ENCODE results near the gene LRRC49.
"Not testable (repeated sequence)": the region's sequence is repeated elsewhere in the genome, so short reads cannot be mapped to it uniquely, and the experiment has no call there.

LRRC49 gene

GRCh38 chr15:70933411-70933810 is 40.8 kb downstream of the LRRC49 start:
- TF ChIP-seq CTCF (IDR thresholded peaks at IDR 0.05): no peak
- H3K27ac Mint-ChIP-seq: no peak overlapping the region
- no peak overlapping the region for H3K4me3 Mint-ChIP-seq
- DNase-seq: no peak
- no peaks in the 10 kb centered on the region for H3K27me3 Mint-ChIP-seq (ENCODE audit: low read depth, poor library complexity)
- peaks cover 5% of the 10 kb centered on the region for H3K9me3 Mint-ChIP-seq
- H3K36me3 Mint-ChIP-seq (ENCODE audit: low read depth): peaks cover 20% of the 10 kb centered on the region
- H3K4me1 Mint-ChIP-seq: no peaks in the 10 kb centered on the region

DNA sequence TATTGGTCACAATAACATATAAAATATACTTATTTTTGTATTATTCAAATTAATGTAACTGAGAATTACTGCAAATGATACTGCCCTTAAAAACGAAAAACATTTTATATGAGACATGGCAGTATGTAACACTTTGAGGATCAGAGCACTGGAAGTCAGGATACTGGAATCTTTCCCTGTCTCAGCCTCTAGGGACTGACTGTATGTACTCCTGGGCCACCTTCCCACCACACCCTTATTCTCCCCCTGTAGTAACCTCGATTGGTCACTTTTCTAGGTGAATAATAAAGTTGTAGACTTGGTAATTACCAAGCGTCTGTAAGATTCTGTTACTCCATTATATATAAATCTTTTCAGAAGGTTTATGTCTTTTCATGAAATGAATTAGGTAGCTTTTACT is 43.0 kb downstream of the LRRC49 start:
- no peak for TF ChIP-seq CTCF (IDR thresholded peaks at IDR 0.05)
- no peak overlapping the region for H3K4me3 Mint-ChIP-seq
- H3K9me3 Mint-ChIP-seq: no peaks in the 10 kb centered on the region
- H3K27me3 Mint-ChIP-seq (ENCODE audit: low read depth, poor library complexity): no peaks in the 10 kb centered on the region
- no peaks in the 10 kb centered on the region for H3K4me1 Mint-ChIP-seq
- peaks cover 4% of the 10 kb centered on the region for H3K36me3 Mint-ChIP-seq (ENCODE audit: low read depth)
- H3K27ac Mint-ChIP-seq: no peak overlapping the region
- DNase-seq: no peak

DNA sequence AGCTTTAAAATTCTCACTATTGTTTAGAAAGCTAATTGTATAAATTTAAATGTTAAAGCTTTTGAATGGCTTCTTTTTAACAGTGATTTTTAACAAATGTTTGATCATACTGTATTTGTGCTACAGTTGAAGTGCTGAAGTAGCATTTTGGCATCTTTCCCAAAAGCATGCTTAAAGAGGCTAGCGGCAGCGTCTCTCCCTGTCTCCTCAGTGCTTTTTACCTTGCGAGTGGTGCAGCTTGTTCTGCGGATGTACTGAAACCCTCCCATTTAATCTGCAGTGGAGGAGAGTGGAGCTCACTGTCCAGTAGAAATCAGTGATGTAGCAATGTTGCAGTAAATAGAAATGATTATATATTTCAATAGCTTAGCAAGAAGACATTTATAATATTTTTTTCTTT is 43.7 kb downstream of the LRRC49 start:
- Mint-ChIP-seq H3K36me3 (ENCODE audit: low read depth) (no peaks in the 10 kb centered on the region), H3K9me3 (no peaks in the 10 kb centered on the region), H3K4me1 (no peaks in the 10 kb centered on the region), H3K27me3 (ENCODE audit: low read depth, poor library complexity) (no peaks in the 10 kb centered on the region), H3K27ac (no peak overlapping the region), H3K4me3 (no peak overlapping the region)
- DNase-seq: no peak
- TF ChIP-seq CTCF (IDR thresholded peaks at IDR 0.05): no peak

DNA sequence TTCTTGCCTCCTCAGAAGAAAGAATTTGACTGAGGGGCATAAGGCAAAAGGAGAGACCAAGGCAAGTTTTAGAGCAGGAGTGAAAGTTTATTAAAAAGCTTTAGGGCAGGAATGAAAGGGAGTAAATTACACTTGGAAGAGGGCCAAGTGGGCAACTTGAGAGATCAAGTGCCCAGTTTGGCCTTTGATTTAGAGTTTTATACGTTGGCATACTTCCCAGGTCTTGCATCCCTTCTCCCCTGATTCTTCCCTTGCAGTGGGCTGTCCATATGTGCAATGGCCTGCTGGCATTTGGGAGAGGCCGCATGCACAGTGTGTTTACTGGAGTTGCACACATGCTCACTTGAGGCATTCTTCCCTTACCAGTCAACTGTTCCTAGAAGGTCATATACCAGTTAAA is 50.7 kb downstream of the LRRC49 start:
- not testable (repeated sequence) for DNase-seq; H3K9me3 Mint-ChIP-seq; H3K4me3 Mint-ChIP-seq; H3K4me1 Mint-ChIP-seq; H3K27me3 Mint-ChIP-seq (ENCODE audit: low read depth, poor library complexity); H3K36me3 Mint-ChIP-seq (ENCODE audit: low read depth); H3K27ac Mint-ChIP-seq

DNA sequence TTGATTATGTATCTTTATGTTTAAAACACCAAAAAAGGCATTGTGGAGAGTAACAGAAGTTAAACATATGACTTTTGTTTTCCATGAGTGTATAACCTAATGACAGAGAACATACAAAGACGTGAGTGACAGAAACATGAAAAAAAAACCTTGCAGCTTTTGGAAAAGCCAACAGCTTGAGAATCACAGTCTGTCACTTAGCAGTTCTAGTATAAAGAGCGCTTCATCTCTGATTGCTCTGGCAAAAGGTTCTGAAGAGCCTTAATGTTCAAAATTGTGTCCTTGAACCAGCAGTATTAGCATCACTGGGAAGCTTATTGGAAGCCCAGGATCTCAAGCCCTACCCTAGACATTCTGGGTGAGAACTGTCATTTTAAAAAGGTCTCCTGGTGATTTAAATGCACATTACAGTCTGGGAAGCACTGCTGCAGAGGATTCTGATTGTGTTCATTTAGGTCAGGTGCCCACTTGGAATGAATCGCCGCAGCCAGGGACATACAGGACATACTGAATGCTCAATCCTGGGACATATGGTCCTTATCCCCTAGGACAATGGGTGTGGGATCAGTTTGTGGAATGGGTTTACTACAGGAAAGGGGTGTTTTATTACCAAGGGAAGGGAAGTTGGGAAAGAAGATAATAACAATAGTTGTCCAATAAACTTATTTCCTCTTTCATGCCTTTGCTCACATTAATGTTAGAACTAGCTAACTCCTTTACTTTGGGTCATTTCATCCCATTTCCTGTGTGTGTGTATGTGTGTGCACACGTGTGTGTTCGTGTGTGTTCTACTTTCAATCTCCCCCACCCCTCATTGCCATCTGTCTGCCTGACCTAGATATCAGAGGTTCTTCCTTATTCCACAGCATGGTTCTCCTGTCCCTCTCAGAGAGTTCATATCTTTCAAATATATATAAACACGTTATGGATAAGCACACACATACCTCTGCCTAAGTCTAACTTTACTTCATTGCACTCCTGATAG is 55.0 kb downstream of the LRRC49 start:
- H3K27me3 Mint-ChIP-seq (ENCODE audit: low read depth, poor library complexity): no peaks in the 10 kb centered on the region
- peaks cover 25% of the 10 kb centered on the region for H3K9me3 Mint-ChIP-seq
- no peak overlapping the region for H3K4me3 Mint-ChIP-seq
- no peaks in the 10 kb centered on the region for H3K4me1 Mint-ChIP-seq
- no peak overlapping the region for H3K27ac Mint-ChIP-seq
- peaks cover 24% of the 10 kb centered on the region for H3K36me3 Mint-ChIP-seq (ENCODE audit: low read depth)
- TF ChIP-seq CTCF (IDR thresholded peaks at IDR 0.05): no peak
- no peak for DNase-seq

DNA sequence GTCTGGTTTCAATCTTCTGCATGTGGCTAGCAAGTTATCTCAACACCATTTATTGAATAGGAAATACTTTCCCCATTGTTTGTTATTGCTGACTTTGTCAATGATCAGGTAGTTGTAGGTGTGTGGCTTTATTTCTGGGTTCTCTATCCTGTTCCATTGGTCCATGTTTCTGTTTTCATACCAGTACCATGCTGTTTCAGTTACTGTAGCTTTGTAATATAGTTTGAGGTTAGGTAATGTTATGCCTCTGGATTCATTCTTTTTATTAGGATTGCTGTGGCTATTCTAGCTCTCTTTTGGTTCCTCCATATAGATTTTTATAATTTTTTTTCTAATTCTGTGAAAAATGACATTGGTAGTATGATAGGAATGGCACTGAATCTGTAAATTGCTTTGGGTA is 58.3 kb downstream of the LRRC49 start:
- H3K4me3 Mint-ChIP-seq: no peak overlapping the region
- peaks cover 25% of the 10 kb centered on the region for H3K9me3 Mint-ChIP-seq
- H3K36me3 Mint-ChIP-seq (ENCODE audit: low read depth): peaks cover 24% of the 10 kb centered on the region
- H3K27ac Mint-ChIP-seq: no peak overlapping the region
- no peak for TF ChIP-seq CTCF (IDR thresholded peaks at IDR 0.05)
- H3K4me1 Mint-ChIP-seq: no peaks in the 10 kb centered on the region
- H3K27me3 Mint-ChIP-seq (ENCODE audit: low read depth, poor library complexity): peaks cover 6% of the 10 kb centered on the region
- DNase-seq: no peak
